K562 (cell line): ENCODE data around the gene FGG.

Experiments used
- CREB3 ChIP-seq: fragments of 450-650 bp; conservative IDR thresholded peaks from 2 replicates; pipeline ENCODE4 v1.6.1; 2016; ENCODE audit warnings: missing genetic modification characterization, low read depth, mild to moderate bottlenecking, missing compliant biosample characterization, moderate library complexity
- CTCF ChIP-seq, 3 experiments: IDR thresholded peaks in 2 of 3; conservative IDR thresholded peaks in 1 of 3; 2 replicates each; pipeline ENCODE4 v1.5.1; 2011 to 2012; ENCODE audit warnings: low read length in 3 of 3, mild to moderate bottlenecking in 3 of 3, control low read depth in 2 of 3, improper control_type of control experiment in 1 of 3, inconsistent platforms in 1 of 3, low read depth in 1 of 3, mixed read lengths in 1 of 3, moderate library complexity in 1 of 3; ENCODE audit not compliant: insufficient read depth in 2 of 3
- EP300 ChIP-seq: IDR thresholded peaks from 2 replicates; pipeline ENCODE4 v1.6.1; 2012; ENCODE audit warnings: low read length, improper control_type of control experiment
- MED1 ChIP-seq: sonication (generic); formaldehyde crosslinking; IDR thresholded peaks from 2 replicates; pipeline ENCODE4 v1.8.1; 2023; ENCODE audit warnings: missing genetic modification reagents, borderline replicate concordance
- NFYB ChIP-seq: IDR thresholded peaks from 2 replicates; pipeline ENCODE4 v1.6.1; 2011; ENCODE audit warnings: mild to moderate bottlenecking, moderate library complexity; ENCODE audit not compliant: insufficient read length; ENCODE audit errors: extremely low read depth
- POLR2A ChIP-seq: fragments of 450-650 bp; conservative IDR thresholded peaks from 2 replicates; pipeline ENCODE4 v1.6.1; 2016
- TBP ChIP-seq: optimal IDR thresholded peaks from 2 replicates; pipeline ENCODE3; 2011; ENCODE audit warnings: low read depth, low read length, improper control_type of control experiment
- YY1 ChIP-seq, 3 experiments: IDR thresholded peaks; 2 replicates each; pipeline ENCODE4 v1.6.1; 2011; ENCODE audit warnings: low read length in 2 of 3, mild to moderate bottlenecking in 2 of 3, moderate library complexity in 2 of 3, borderline replicate concordance in 1 of 3, control low read depth in 1 of 3, low read depth in 1 of 3; ENCODE audit not compliant: insufficient read depth in 3 of 3, insufficient replicate concordance in 2 of 3, control insufficient read depth in 1 of 3, insufficient read length in 1 of 3; ENCODE audit errors: extremely low read depth in 1 of 3
- ZBTB7A ChIP-seq: IDR thresholded peaks from 2 replicates; pipeline ENCODE4 v1.6.1; 2011; ENCODE audit warnings: low read depth, mild to moderate bottlenecking, low read length, moderate library complexity, borderline replicate concordance; ENCODE audit not compliant: control insufficient read depth
- ZNF551 ChIP-seq: fragments of 250-450 bp; sonication (Bioruptor Pico); IDR thresholded peaks from 2 replicates; pipeline ENCODE4 v1.5.0; 2021; ENCODE audit warnings: mild to moderate bottlenecking, moderate library complexity
- ZNF609 ChIP-seq: sonication (generic); formaldehyde crosslinking; IDR thresholded peaks from 2 replicates; pipeline ENCODE4 v1.8.1; 2023; ENCODE audit warnings: missing genetic modification reagents, mild to moderate bottlenecking, borderline replicate concordance
- ZSCAN29 ChIP-seq: fragments of 450-650 bp; IDR thresholded peaks from 2 replicates; pipeline ENCODE4 v1.6.1; 2017

- no peak for TF ChIP-seq TBP
- TF ChIP-seq CTCF (IDR thresholded peaks at IDR 0.05 in 2 of 3, conservative IDR thresholded peaks at IDR 0.05 in 1 of 3; ENCODE audit: insufficient read depth in 2 of 3, low read depth in 1 of 3, low read length in 3 of 3), result no peak
- no peak for TF ChIP-seq YY1 (IDR thresholded peaks at IDR 0.05; ENCODE audit: borderline replicate concordance in 1 of 3, control insufficient read depth in 1 of 3, extremely low read depth in 1 of 3, insufficient read depth in 3 of 3, insufficient read length in 1 of 3, insufficient replicate concordance in 2 of 3, low read depth in 1 of 3, low read length in 2 of 3)
- TF ChIP-seq MED1, result no peak
- no peak for TF ChIP-seq POLR2A
- TF ChIP-seq ZNF551, result no peak
- TF ChIP-seq ZNF609, result no peak
- no peak for TF ChIP-seq ZSCAN29
- TF ChIP-seq NFYB, result no peak
- TF ChIP-seq EP300, result no peak
- no peak for TF ChIP-seq CREB3
- no peak for TF ChIP-seq ZBTB7A
Measured at GRCh38 chr4:154614306-154614705, 1.9 kb upstream of the FGG start.
